GM12878 (cell line): ENCODE data around the gene TYSND1. TPM values are rescaled to one million over a fixed set of nuclear protein-coding genes. Genes with fewer than 3 reads are reported as not detected.

Experiments
- ATAC-seq: fragments of 200-7000 bp; cut with Tn5 transposase; 3 replicates; pipeline ENCODE4 v1.9.1; 2020; ENCODE audit warnings: mild to moderate bottlenecking, moderate library complexity
- BruUV-seq: library from RNA; stranded (reverse); fragments of 400-500 nt; replicated peaks from 2 replicates; lab custom pipeline; 2021; lab: Mats Ljungman, UMichigan
- CTCF ChIA-PET: fragments of 300-600 bp; sonication (Branson Sonifier 250); formaldehyde crosslinking; extraction: SDS; loops from one replicate; lab custom pipeline; 2021; ENCODE audit warnings: inconsistent platforms; lab: Yijun Ruan, JAX
- POLR2A ChIA-PET: fragments of 350-600 bp; formaldehyde crosslinking; extraction: SDS; loops from one replicate; lab custom pipeline; 2021; ENCODE audit warnings: inconsistent platforms; lab: Charles Lee
- RAD21 ChIA-PET: fragments of 300-600 bp; sonication (Branson Sonifier 250); formaldehyde crosslinking; loops from one replicate; lab custom pipeline; 2023; ENCODE audit warnings: antibody characterized with exemption; ENCODE audit not compliant: unreplicated experiment; lab: Charles Lee
- SMC1A ChIA-PET: fragments of 300-600 bp; sonication (Branson Sonifier 250); formaldehyde crosslinking; loops from one replicate; lab custom pipeline; 2023; ENCODE audit not compliant: unreplicated experiment, uncharacterized antibody; lab: Charles Lee
- DNase-seq: peaks from one replicate; pipeline ENCODE4 v3.0.0-alpha.2; 2011; ENCODE audit warnings: low read depth, low spot score
- FAIRE-seq: peaks from 3 replicates; lab custom pipeline; 2011; peaks lifted over from hg19 to GRCh38; lab: Jason Lieb, UNC
- H2AFZ ChIP-seq: 2 replicates; pipeline ENCODE4 v1.6.0; 2011; ENCODE audit warnings: low read depth, low read length, control low read depth; ENCODE audit not compliant: control insufficient read depth
- H3K27ac ChIP-seq: 2 replicates; pipeline ENCODE4 v1.5.1; 2011; ENCODE audit warnings: control low read depth; ENCODE audit not compliant: control insufficient read depth, insufficient read depth
- H3K27me3 ChIP-seq, 2 experiments: replicated peaks in 1 of 2; 2 replicates each; pipeline versions ENCODE4 v1.6.0 to v1.6.1; 2011; ENCODE audit warnings: low read length in 1 of 2; ENCODE audit not compliant: control insufficient read depth in 2 of 2, insufficient read depth in 2 of 2
- H3K36me3 ChIP-seq, 2 experiments: 2 replicates each; pipeline ENCODE4 v1.5.1; 2011; ENCODE audit warnings: low read length in 1 of 2; ENCODE audit not compliant: control insufficient read depth in 2 of 2, insufficient read depth in 2 of 2
- H3K4me1 ChIP-seq: 2 replicates; pipeline ENCODE4 v1.6.1; 2011; ENCODE audit warnings: mild to moderate bottlenecking, low read length, moderate library complexity, mixed read lengths; ENCODE audit not compliant: control insufficient read depth, insufficient read depth
- H3K4me2 ChIP-seq: 2 replicates; pipeline ENCODE4 v1.6.0; 2011; ENCODE audit warnings: control low read depth; ENCODE audit not compliant: control insufficient read depth, insufficient read depth
- H3K4me3 ChIP-seq: fragments of 200-600 bp; sonication (generic); 2 replicates; pipeline ENCODE4 v1.5.1; 2016
- H3K79me2 ChIP-seq: 2 replicates; pipeline ENCODE4 v1.6.0; 2011; ENCODE audit warnings: low read length; ENCODE audit not compliant: control insufficient read depth, insufficient read depth
- H3K9ac ChIP-seq: 2 replicates; pipeline ENCODE4 v1.8.0; 2011; ENCODE audit warnings: low read length, control low read depth, mixed read lengths; ENCODE audit not compliant: control insufficient read depth, insufficient read depth
- H3K9me3 ChIP-seq: replicated peaks from 3 replicates; pipeline ENCODE4 v1.5.1; 2011; ENCODE audit warnings: mild to moderate bottlenecking, low read length; ENCODE audit not compliant: control insufficient read depth, insufficient read depth
- H4K20me1 ChIP-seq: 2 replicates; pipeline ENCODE4 v1.6.0; 2011; ENCODE audit not compliant: control insufficient read depth, insufficient read depth
- ATF3 ChIP-seq: IDR thresholded peaks from 2 replicates; pipeline ENCODE4 v1.6.1; 2011; ENCODE audit warnings: low read depth, mild to moderate bottlenecking, low read length, moderate library complexity, borderline replicate concordance; ENCODE audit errors: extremely low read depth
- BCL3 ChIP-seq: IDR thresholded peaks from 2 replicates; pipeline ENCODE4 v1.6.1; 2011; ENCODE audit warnings: borderline replicate concordance, low read depth, mild to moderate bottlenecking, moderate library complexity, low read length; ENCODE audit not compliant: insufficient read depth, poor library complexity, severe bottlenecking
- BRCA1 ChIP-seq: IDR thresholded peaks from 2 replicates; pipeline ENCODE4 v1.6.1; 2011; ENCODE audit warnings: low read depth, low read length, improper control_type of control experiment
- CTCF ChIP-seq, 3 experiments: IDR thresholded peaks in 2 of 3; conservative IDR thresholded peaks in 1 of 3; 2 replicates each; pipeline ENCODE4 v1.5.1; 2011; ENCODE audit warnings: low read depth in 3 of 3, low read length in 3 of 3, mild to moderate bottlenecking in 3 of 3, control low read depth in 2 of 3, moderate library complexity in 2 of 3, inconsistent platforms in 1 of 3, mixed read lengths in 1 of 3; ENCODE audit not compliant: control insufficient read depth in 2 of 3, insufficient read depth in 1 of 3; ENCODE audit errors: extremely low read depth in 1 of 3
- E2F4 ChIP-seq: IDR thresholded peaks from 2 replicates; pipeline ENCODE4 v1.6.1; 2012; ENCODE audit warnings: low read depth, low read length, improper control_type of control experiment
- FOXK2 ChIP-seq: fragments of 450-650 bp; IDR thresholded peaks from 2 replicates; pipeline ENCODE4 v1.6.1; 2017; ENCODE audit warnings: mild to moderate bottlenecking, moderate library complexity
- IKZF1 ChIP-seq: fragments of 450-650 bp; conservative IDR thresholded peaks from 2 replicates; pipeline ENCODE4 v1.6.1; 2017; ENCODE audit warnings: antibody characterized with exemption, mild to moderate bottlenecking
- MYC ChIP-seq: IDR thresholded peaks from 2 replicates; pipeline ENCODE4 v1.6.1; 2011; ENCODE audit warnings: mild to moderate bottlenecking, low read length, moderate library complexity, inconsistent platforms; ENCODE audit not compliant: insufficient read depth, insufficient replicate concordance, insufficient read length, severe bottlenecking
- PKNOX1 ChIP-seq: fragments of 450-650 bp; IDR thresholded peaks from 2 replicates; pipeline ENCODE4 v1.6.1; 2016; ENCODE audit warnings: mild to moderate bottlenecking
- RBBP5 ChIP-seq: fragments of 200-600 bp; sonication (generic); conservative IDR thresholded peaks from 2 replicates; pipeline ENCODE4 v1.6.1; 2016
- REST ChIP-seq: IDR thresholded peaks from 2 replicates; pipeline ENCODE4 v1.6.1; 2012; ENCODE audit warnings: mild to moderate bottlenecking, low read depth, low read length
- TBL1XR1 ChIP-seq: IDR thresholded peaks from 2 replicates; pipeline ENCODE4 v1.6.1; 2012; ENCODE audit warnings: low read depth, low read length, improper control_type of control experiment
- TCF12 ChIP-seq: IDR thresholded peaks from 2 replicates; pipeline ENCODE4 v1.6.1; 2011; ENCODE audit warnings: low read depth, mild to moderate bottlenecking, low read length
- YBX1 ChIP-seq: fragments of 450-650 bp; IDR thresholded peaks from 2 replicates; pipeline ENCODE4 v1.6.1; 2016; ENCODE audit warnings: antibody characterized with exemption
- WGBS: methylation state at CpG from one replicate; pipeline ENCODE4 v1.1.6; 2016; ENCODE audit warnings: low lambda C conversion rate; ENCODE audit not compliant: insufficient replicate concordance, insufficient coverage; ENCODE audit errors: missing lambda C conversion rate; 5-methylcytosine and 5-hydroxymethylcytosine counted together
- in situ Hi-C: fragments of 300-500 bp; cut with MboI; formaldehyde crosslinking; loops from 9 replicates; pipeline ENCODE4 v1.14.3; 2018; ENCODE audit warnings: mixed read lengths
- intact Hi-C: fragments of 100-400 bp; cut with micrococcal nuclease; formaldehyde crosslinking; loops from one replicate; pipeline ENCODE4 v1.14.2; 2022; ENCODE audit not compliant: unreplicated experiment
- polyA plus RNA-seq, 11 experiments: library from polyadenylated mRNA; depleted of rRNA in 4 of 11; unstranded in 6 of 11; stranded (reverse) in 5 of 11; fragments of >200 nt; fragmentation: Nextera tagmentation in 4 of 11; fragmentation: Illumina TruSeq in 1 of 11; extraction: Ambion mirVana in 4 of 11; extraction: Trizol in 1 of 11; gene quantifications; 1 replicate in 1 of 11; 2 replicates in 10 of 11; pipeline versions ENCODE4 v1.2.1 to v1.2.3, GENCODE V29; 2011 to 2016; ENCODE audit warnings: inconsistent platforms in 2 of 11, missing spikeins in 2 of 11, low read depth in 1 of 11
- total RNA-seq, 4 experiments: library from RNA; depleted of rRNA in 3 of 4; stranded (reverse); fragments of >200 nt in 3 of 4; fragmentation: Illumina TruSeq in 1 of 4; extraction: Trizol in 1 of 4; gene quantifications; 2 replicates each; pipeline versions ENCODE4 v1.2.1 to v1.2.3, GENCODE V29; 2013 to 2021

Gene TYSND1
- total and polyA plus RNA-seq, 10 of the 15 experiments (the other 5 are each of a cell fraction or from before 2014, with no cell fraction given): 1.9 to 21.4 (median 12.0) TPM

GRCh38 chr10:70094250-70094649, 52.2 kb downstream of the TYSND1 start:
- POLR2A ChIA-PET: interaction anchor here (0.6 to 3.4 kb wide), 3 partner anchors 10 to 199 kb away, joined by 3 to 15 read pairs (median 4); no protein-coding TSS in a partner anchor
- CTCF ChIA-PET: interaction anchor here (0.9 to 5.8 kb wide), 9 partner anchors 9 to 136 kb away, joined by 3 to 58 read pairs (median 7); partner anchors contain the start of gene TYSND1
- no peak for FAIRE-seq
- no peak for ATAC-seq
- Histone ChIP-seq H3K4me3 (no peak overlapping the region), H4K20me1 (no peaks in the 10 kb centered on the region), H3K27me3 (no peaks in the 10 kb centered on the region; a peak in 1 of 4 replicates), H3K27ac (no peak overlapping the region), H3K79me2 (no peaks in the 10 kb centered on the region), H3K4me1 (peaks cover 7% of the 10 kb centered on the region; the same call in 1 of the 2 replicates), H2AFZ (no peak overlapping the region), H3K36me3 (no peaks in the 10 kb centered on the region), H3K9me3 (no peaks in the 10 kb centered on the region), H3K9ac (no peak overlapping the region), H3K4me2 (no peak overlapping the region)
- in situ Hi-C loops: no loop called here
- SMC1A ChIA-PET: interaction anchor here (1.5 to 3.2 kb wide), 4 partner anchors 9 to 22 kb away, joined by 6 to 14 read pairs (median 8); no protein-coding TSS in a partner anchor
- DNase-seq: no peak
- no TSS peak for BruUV-seq
- 76% methylated on average over 2 of the region's 2 CpGs for WGBS
- RAD21 ChIA-PET: interaction anchor here (1.1 to 2.5 kb wide), 3 partner anchors 13 to 136 kb away, joined by 5 to 16 read pairs (median 6); partner anchors contain the start of gene TYSND1
- intact Hi-C loops: no loop called here
- TF ChIP-seq IKZF1 (no peak), TBL1XR1 (no peak), BCL3 (no peak), MYC (no peak), TCF12 (no peak), FOXK2 (no peak), E2F4 (no peak), REST (no peak), ATF3 (no peak), PKNOX1 (no peak), BRCA1 (no peak), YBX1 (no peak), RBBP5 (no peak), CTCF (IDR thresholded peaks at IDR 0.05 in 2 of 3, conservative IDR thresholded peaks at IDR 0.05 in 1 of 3; ENCODE audit: control insufficient read depth in 2 of 3, extremely low read depth in 1 of 3, insufficient read depth in 1 of 3, low read depth in 3 of 3, low read length in 3 of 3) (no peak)
